SK-N-SH (cell line): ENCODE data around the gene NIT1. TPM values are rescaled to one million over a fixed set of nuclear protein-coding genes. Genes with fewer than 3 reads are reported as not detected.

Source experiments
- CTCF ChIA-PET: fragments of 300-600, 350-600 bp; formaldehyde crosslinking; extraction: SDS; loops from one replicate; lab custom pipeline; 2021; lab: Yijun Ruan, JAX
- POLR2A ChIA-PET: fragments of 350-600 bp; sonication (Branson Sonifier 250); formaldehyde crosslinking; extraction: SDS; loops from one replicate; lab custom pipeline; 2020; ENCODE audit warnings: antibody characterized with exemption, inconsistent platforms; lab: Yijun Ruan, JAX
- DNase-seq: peaks from one replicate; pipeline ENCODE4 v3.0.0; 2012
- H2AFZ ChIP-seq: fragments of 200-600 bp; sonication (generic); 2 replicates; pipeline ENCODE4 v1.8.1; 2016; ENCODE audit warnings: antibody characterized with exemption, mild to moderate bottlenecking, low read depth
- H3F3A ChIP-seq: fragments of 200-600 bp; sonication (generic); replicated peaks from 2 replicates; pipeline ENCODE3; 2016; ENCODE audit warnings: antibody characterized with exemption, mild to moderate bottlenecking; ENCODE audit not compliant: insufficient read depth
- H3K27ac ChIP-seq, 2 experiments: fragments of 200-500 bp in 1 of 2; fragments of 200-600 bp in 1 of 2; sonication (Bioruptor generic) in 1 of 2; sonication (generic), shearing (Covaris generic) in 1 of 2; 2 replicates each; pipeline versions ENCODE4 v1.5.1 to v1.6.1; 2014 to 2016; ENCODE audit warnings: low read depth in 2 of 2, inconsistent platforms in 1 of 2, low read length in 1 of 2, mild to moderate bottlenecking in 1 of 2, mixed read lengths in 1 of 2
- H3K27me3 ChIP-seq: fragments of 200-600 bp; sonication (generic), shearing (Covaris generic); 2 replicates; pipeline ENCODE4 v1.6.1; 2016; ENCODE audit warnings: mixed run types; ENCODE audit not compliant: insufficient read depth
- H3K36me3 ChIP-seq, 2 experiments: fragments of 200-500 bp in 1 of 2; fragments of 200-600 bp in 1 of 2; sonication (Bioruptor generic) in 1 of 2; sonication (generic) in 1 of 2; replicated peaks in 1 of 2; 2 replicates each; pipeline versions ENCODE3 to v1.5.1; 2014 to 2016; ENCODE audit warnings: low read length in 1 of 2, mild to moderate bottlenecking in 1 of 2; ENCODE audit not compliant: insufficient read depth in 2 of 2, control insufficient read depth in 1 of 2
- H3K4me1 ChIP-seq, 2 experiments: fragments of 200-500 bp in 1 of 2; fragments of 200-600 bp in 1 of 2; sonication (Bioruptor generic) in 1 of 2; sonication (generic), shearing (Covaris generic) in 1 of 2; 2 replicates each; pipeline versions ENCODE4 v1.5.1 to v1.6.1; 2014 to 2016; ENCODE audit warnings: low read depth in 1 of 2, low read length in 1 of 2, mixed run types in 1 of 2; ENCODE audit not compliant: insufficient read depth in 2 of 2, control insufficient read depth in 1 of 2
- H3K4me2 ChIP-seq: fragments of 200-600 bp; sonication (generic), shearing (Covaris generic); 2 replicates; pipeline ENCODE4 v1.6.1; 2017; ENCODE audit warnings: mixed run types
- H3K4me3 ChIP-seq, 2 experiments: fragments of 200-500 bp in 1 of 2; fragments of 200-600 bp in 1 of 2; sonication (Bioruptor generic) in 1 of 2; sonication (generic), shearing (Covaris generic) in 1 of 2; 2 replicates each; pipeline versions ENCODE4 v1.5.1 to v1.8.1; 2014 to 2016; ENCODE audit warnings: low read depth in 2 of 2, inconsistent platforms in 1 of 2, low read length in 1 of 2, mild to moderate bottlenecking in 1 of 2, mixed read lengths in 1 of 2, moderate library complexity in 1 of 2
- H3K79me2 ChIP-seq: fragments of 200-600 bp; sonication (generic); 2 replicates; pipeline ENCODE4 v1.8.1; 2017; ENCODE audit warnings: mild to moderate bottlenecking; ENCODE audit not compliant: insufficient read depth
- H3K9ac ChIP-seq: fragments of 200-600 bp; sonication (generic); 2 replicates; pipeline ENCODE4 v1.6.1; 2017; ENCODE audit warnings: mixed run types
- H3K9me2 ChIP-seq: fragments of 200-600 bp; sonication (generic); 2 replicates; pipeline ENCODE4 v1.6.1; 2017; ENCODE audit warnings: mixed run types
- H3K9me3 ChIP-seq: fragments of 200-600 bp; sonication (generic); 2 replicates; pipeline ENCODE4 v1.6.1; 2017; ENCODE audit warnings: mixed run types, mild to moderate bottlenecking, moderate library complexity
- H4K20me1 ChIP-seq: fragments of 200-600 bp; sonication (generic); 2 replicates; pipeline ENCODE4 v1.6.1; 2017; ENCODE audit warnings: mild to moderate bottlenecking, mixed run types; ENCODE audit not compliant: insufficient read depth
- CHD2 ChIP-seq: fragments of 150-350 bp; IDR thresholded peaks from 2 replicates; pipeline ENCODE4 v1.6.1; 2018; ENCODE audit warnings: low read length; ENCODE audit not compliant: partially characterized antibody
- ELF1 ChIP-seq: IDR thresholded peaks from 2 replicates; pipeline ENCODE4 v1.4.0; 2012
- FOXJ3 ChIP-seq: sonication (generic); formaldehyde crosslinking; IDR thresholded peaks from 2 replicates; pipeline ENCODE4 v1.5.1; 2020; ENCODE audit warnings: mild to moderate bottlenecking, missing genetic modification reagents
- GATA2 ChIP-seq: sonication (generic); formaldehyde crosslinking; IDR thresholded peaks from 2 replicates; pipeline ENCODE4 v1.5.0; 2020; ENCODE audit warnings: mild to moderate bottlenecking, missing genetic modification reagents
- MEF2A ChIP-seq: IDR thresholded peaks from 2 replicates; pipeline ENCODE4 v1.4.0; 2012; ENCODE audit warnings: low read depth, borderline replicate concordance
- NRF1 ChIP-seq: IDR thresholded peaks from 2 replicates; pipeline ENCODE4 v1.6.1; 2012; ENCODE audit warnings: low read depth, mild to moderate bottlenecking, low read length
- RAD21 ChIP-seq: IDR thresholded peaks from 2 replicates; pipeline ENCODE4 v1.6.1; 2012; ENCODE audit warnings: mild to moderate bottlenecking, low read length
- RCOR1 ChIP-seq: fragments of 150-350 bp; IDR thresholded peaks from 2 replicates; pipeline ENCODE4 v1.6.1; 2017; ENCODE audit warnings: antibody characterized with exemption, low read length
- RFX5 ChIP-seq: IDR thresholded peaks from 2 replicates; pipeline ENCODE4 v1.6.1; 2012; ENCODE audit warnings: mild to moderate bottlenecking, improper control_type of control experiment, low read length
- RXRA ChIP-seq: IDR thresholded peaks from 2 replicates; pipeline ENCODE4 v1.4.0; 2012; ENCODE audit warnings: low read depth, mild to moderate bottlenecking, borderline replicate concordance
- SIN3A ChIP-seq: IDR thresholded peaks from 2 replicates; pipeline ENCODE4 v1.6.1; 2012; ENCODE audit warnings: low read depth, mild to moderate bottlenecking, low read length, moderate library complexity, borderline replicate concordance
- TAF1 ChIP-seq: IDR thresholded peaks from 2 replicates; pipeline ENCODE4 v1.6.1; 2012; ENCODE audit warnings: low read depth, mild to moderate bottlenecking, low read length, moderate library complexity, borderline replicate concordance
- YY1 ChIP-seq: IDR thresholded peaks from 2 replicates; pipeline ENCODE4 v1.4.0; 2012; ENCODE audit warnings: low read depth, mild to moderate bottlenecking
- WGBS: methylation state at CpG from one replicate; pipeline ENCODE4 v1.1.6; 2017; ENCODE audit warnings: low lambda C conversion rate; 5-methylcytosine and 5-hydroxymethylcytosine counted together
- polyA plus RNA-seq, 3 experiments: library from polyadenylated mRNA; depleted of rRNA; stranded (reverse); fragments of >200 nt; gene quantifications; 2 replicates each; pipeline ENCODE4 v1.2.3, GENCODE V29; 2012
- TF ChIP-seq, protein P1 (sequence below): fragments of 150-350 bp; IDR thresholded peaks from 2 replicates; pipeline ENCODE4 v1.6.1; 2017; ENCODE audit warnings: antibody characterized with exemption, low read length, low read depth, borderline replicate concordance
- TF ChIP-seq, protein P2 (sequence below): IDR thresholded peaks from 2 replicates; pipeline ENCODE4 v1.4.0; 2012; ENCODE audit warnings: low read depth, borderline replicate concordance
- TF ChIP-seq, protein P3 (sequence below): IDR thresholded peaks from 2 replicates; pipeline ENCODE4 v1.6.1; 2012; ENCODE audit warnings: mild to moderate bottlenecking, low read depth, low read length, moderate library complexity
- TF ChIP-seq, protein P4 (sequence below): IDR thresholded peaks from 2 replicates; pipeline ENCODE4 v1.4.0; 2012; ENCODE audit warnings: low read depth
- TF ChIP-seq, protein P5 (sequence below): IDR thresholded peaks from 2 replicates; pipeline ENCODE4; 2012

NIT1 gene
- polyA plus RNA-seq, 1 of the 3 experiments (the other 2 are of a cell fraction) = 38.7 TPM

DNA sequence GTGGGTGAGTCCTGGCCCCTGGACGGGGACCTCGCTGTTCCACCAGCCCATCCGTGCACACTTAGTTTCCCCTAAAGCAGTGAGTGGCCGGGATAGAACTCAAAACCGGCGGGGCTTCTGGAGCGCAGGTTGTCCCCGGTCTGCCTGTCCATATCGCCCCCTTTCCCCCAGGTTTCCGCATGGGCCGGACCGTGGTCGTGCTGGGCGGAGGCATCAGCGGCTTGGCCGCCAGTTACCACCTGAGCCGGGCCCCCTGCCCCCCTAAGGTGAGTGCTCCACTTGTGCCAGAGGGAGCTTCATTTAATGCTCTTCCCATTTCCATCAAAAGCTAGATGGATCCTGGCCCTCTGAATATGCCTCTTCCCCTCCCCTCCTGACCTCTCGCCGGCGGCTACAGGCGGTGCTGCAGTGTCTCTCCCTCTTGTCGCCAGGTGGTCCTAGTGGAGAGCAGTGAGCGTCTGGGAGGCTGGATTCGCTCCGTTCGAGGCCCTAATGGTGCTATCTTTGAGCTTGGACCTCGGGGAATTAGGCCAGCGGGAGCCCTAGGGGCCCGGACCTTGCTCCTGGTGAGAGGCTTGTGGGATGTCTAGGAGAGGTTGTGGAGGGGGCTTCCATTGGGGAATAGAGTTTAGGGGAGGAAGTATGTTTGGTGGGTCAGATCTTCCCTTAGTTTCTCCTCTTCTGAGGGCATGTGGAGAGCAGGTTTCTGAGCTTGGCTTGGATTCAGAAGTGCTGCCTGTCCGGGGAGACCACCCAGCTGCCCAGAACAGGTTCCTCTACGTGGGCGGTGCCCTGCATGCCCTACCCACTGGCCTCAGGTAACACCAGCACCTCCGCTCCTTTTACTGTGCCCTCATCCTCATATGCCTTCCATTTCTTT, 49.0 kb downstream of the NIT1 start:
- TF ChIP-seq, protein P1, sequence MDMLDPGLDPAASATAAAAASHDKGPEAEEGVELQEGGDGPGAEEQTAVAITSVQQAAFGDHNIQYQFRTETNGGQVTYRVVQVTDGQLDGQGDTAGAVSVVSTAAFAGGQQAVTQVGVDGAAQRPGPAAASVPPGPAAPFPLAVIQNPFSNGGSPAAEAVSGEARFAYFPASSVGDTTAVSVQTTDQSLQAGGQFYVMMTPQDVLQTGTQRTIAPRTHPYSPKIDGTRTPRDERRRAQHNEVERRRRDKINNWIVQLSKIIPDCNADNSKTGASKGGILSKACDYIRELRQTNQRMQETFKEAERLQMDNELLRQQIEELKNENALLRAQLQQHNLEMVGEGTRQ = no peak
- TF ChIP-seq NRF1 (no peak), RFX5 (no peak), SIN3A (no peak), ELF1 (no peak), CHD2 (no peak), RCOR1 (no peak), TAF1 (no peak), FOXJ3 (CRISPR knock-in tag) (no peak), RXRA (no peak), RAD21 (no peak), MEF2A (no peak), GATA2 (CRISPR knock-in tag) (no peak), YY1 (no peak)
- TF ChIP-seq, protein P2, sequence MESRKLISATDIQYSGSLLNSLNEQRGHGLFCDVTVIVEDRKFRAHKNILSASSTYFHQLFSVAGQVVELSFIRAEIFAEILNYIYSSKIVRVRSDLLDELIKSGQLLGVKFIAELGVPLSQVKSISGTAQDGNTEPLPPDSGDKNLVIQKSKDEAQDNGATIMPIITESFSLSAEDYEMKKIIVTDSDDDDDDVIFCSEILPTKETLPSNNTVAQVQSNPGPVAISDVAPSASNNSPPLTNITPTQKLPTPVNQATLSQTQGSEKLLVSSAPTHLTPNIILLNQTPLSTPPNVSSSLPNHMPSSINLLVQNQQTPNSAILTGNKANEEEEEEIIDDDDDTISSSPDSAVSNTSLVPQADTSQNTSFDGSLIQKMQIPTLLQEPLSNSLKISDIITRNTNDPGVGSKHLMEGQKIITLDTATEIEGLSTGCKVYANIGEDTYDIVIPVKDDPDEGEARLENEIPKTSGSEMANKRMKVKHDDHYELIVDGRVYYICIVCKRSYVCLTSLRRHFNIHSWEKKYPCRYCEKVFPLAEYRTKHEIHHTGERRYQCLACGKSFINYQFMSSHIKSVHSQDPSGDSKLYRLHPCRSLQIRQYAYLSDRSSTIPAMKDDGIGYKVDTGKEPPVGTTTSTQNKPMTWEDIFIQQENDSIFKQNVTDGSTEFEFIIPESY = no peak
- TF ChIP-seq, protein P3, sequence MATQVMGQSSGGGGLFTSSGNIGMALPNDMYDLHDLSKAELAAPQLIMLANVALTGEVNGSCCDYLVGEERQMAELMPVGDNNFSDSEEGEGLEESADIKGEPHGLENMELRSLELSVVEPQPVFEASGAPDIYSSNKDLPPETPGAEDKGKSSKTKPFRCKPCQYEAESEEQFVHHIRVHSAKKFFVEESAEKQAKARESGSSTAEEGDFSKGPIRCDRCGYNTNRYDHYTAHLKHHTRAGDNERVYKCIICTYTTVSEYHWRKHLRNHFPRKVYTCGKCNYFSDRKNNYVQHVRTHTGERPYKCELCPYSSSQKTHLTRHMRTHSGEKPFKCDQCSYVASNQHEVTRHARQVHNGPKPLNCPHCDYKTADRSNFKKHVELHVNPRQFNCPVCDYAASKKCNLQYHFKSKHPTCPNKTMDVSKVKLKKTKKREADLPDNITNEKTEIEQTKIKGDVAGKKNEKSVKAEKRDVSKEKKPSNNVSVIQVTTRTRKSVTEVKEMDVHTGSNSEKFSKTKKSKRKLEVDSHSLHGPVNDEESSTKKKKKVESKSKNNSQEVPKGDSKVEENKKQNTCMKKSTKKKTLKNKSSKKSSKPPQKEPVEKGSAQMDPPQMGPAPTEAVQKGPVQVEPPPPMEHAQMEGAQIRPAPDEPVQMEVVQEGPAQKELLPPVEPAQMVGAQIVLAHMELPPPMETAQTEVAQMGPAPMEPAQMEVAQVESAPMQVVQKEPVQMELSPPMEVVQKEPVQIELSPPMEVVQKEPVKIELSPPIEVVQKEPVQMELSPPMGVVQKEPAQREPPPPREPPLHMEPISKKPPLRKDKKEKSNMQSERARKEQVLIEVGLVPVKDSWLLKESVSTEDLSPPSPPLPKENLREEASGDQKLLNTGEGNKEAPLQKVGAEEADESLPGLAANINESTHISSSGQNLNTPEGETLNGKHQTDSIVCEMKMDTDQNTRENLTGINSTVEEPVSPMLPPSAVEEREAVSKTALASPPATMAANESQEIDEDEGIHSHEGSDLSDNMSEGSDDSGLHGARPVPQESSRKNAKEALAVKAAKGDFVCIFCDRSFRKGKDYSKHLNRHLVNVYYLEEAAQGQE = no peak
- TF ChIP-seq, protein P4, sequence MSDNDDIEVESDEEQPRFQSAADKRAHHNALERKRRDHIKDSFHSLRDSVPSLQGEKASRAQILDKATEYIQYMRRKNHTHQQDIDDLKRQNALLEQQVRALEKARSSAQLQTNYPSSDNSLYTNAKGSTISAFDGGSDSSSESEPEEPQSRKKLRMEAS = no peak
- TF ChIP-seq, protein P5, sequence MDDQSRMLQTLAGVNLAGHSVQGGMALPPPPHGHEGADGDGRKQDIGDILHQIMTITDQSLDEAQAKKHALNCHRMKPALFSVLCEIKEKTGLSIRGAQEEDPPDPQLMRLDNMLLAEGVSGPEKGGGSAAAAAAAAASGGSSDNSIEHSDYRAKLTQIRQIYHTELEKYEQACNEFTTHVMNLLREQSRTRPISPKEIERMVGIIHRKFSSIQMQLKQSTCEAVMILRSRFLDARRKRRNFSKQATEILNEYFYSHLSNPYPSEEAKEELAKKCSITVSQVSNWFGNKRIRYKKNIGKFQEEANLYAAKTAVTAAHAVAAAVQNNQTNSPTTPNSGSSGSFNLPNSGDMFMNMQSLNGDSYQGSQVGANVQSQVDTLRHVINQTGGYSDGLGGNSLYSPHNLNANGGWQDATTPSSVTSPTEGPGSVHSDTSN = no peak
- CTCF ChIA-PET = interaction anchor here (0.7 to 2.9 kb wide), 16 partner anchors 8 to 915 kb away, joined by 3 to 29 read pairs (median 6); partner anchors contain the start of genes ADAMTS4, B4GALT3, KLHDC9 and NDUFS2
- WGBS = 14% methylated on average over 32 of the region's 33 CpGs
- Histone ChIP-seq H2AFZ (peak overlapping the region; percentile 71), H3K36me3 (peaks cover 21 to 59% of the 10 kb centered on the region in 2 experiments), H4K20me1 (no peaks in the 10 kb centered on the region), H3K4me2 (peak overlapping the region; percentile 98), H3K27me3 (no peaks in the 10 kb centered on the region), H3K9ac (peak overlapping the region; percentile 76), H3K27ac (peak overlapping the region; percentile 86 to 88), H3F3A (peaks cover 14% of the 10 kb centered on the region), H3K79me2 (peaks cover 5% of the 10 kb centered on the region; the same call in 1 of the 2 replicates), H3K9me2 (no peaks in the 10 kb centered on the region), H3K4me3 (peak overlapping the region; percentile 80 to 90), H3K4me1 (peaks cover 0 to 20% of the 10 kb centered on the region in 2 experiments; a peak in 1 of 4 replicates), H3K9me3 (no peaks in the 10 kb centered on the region)
- POLR2A ChIA-PET = interaction anchor here (1.0 to 1.4 kb wide), 4 partner anchors 10 to 122 kb away, joined by 3 to 11 read pairs (median 5); partner anchors contain the start of genes B4GALT3 and USF1
- DNase-seq = peak; percentile 61
